IPS DF 4.7 (cell line): ENCODE data around the gene NBAS.
"Not testable (repeated sequence)": the region's sequence is repeated elsewhere in the genome, so short reads cannot be mapped to it uniquely, and the experiment has no call there.

Experiments used
- DNase-seq: peaks from one replicate; pipeline ENCODE4 v3.0.0-alpha.2; 2013; ENCODE audit warnings: low spot score; ENCODE audit errors: extremely low read depth

The NBAS gene

GRCh38 chr2:15471606-15472005 is 89.5 kb downstream of the NBAS start:
- no peak for DNase-seq

- DNase-seq: no peak
Observed at GRCh38 chr2:15460112-15460620, 101.0 kb downstream of the NBAS start.

- no peak for DNase-seq
Observed at GRCh38 chr2:15458277-15458676, 102.9 kb downstream of the NBAS start.

GRCh38 chr2:15457868-15458267 is 103.3 kb downstream of the NBAS start:
- DNase-seq: no peak

DNA sequence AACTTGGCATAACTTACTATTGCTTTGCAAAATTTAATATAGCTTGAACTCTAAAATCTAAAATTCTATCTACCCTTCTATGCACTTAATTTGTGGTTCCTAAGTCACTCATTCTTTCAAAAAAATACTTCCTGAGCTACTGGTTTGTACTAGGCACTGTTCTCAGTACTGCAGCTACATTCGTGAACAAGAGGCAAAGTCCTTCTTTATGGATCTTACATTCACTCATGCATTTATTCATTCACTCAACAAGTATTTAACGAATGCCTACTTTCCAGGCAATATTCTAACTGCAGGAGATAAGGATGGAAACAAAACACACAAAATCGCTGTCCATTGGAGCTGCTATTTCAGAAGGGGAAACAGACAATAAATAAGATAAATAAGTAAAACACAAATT is 104.8 kb downstream of the NBAS start:
- no peak for DNase-seq

DNA sequence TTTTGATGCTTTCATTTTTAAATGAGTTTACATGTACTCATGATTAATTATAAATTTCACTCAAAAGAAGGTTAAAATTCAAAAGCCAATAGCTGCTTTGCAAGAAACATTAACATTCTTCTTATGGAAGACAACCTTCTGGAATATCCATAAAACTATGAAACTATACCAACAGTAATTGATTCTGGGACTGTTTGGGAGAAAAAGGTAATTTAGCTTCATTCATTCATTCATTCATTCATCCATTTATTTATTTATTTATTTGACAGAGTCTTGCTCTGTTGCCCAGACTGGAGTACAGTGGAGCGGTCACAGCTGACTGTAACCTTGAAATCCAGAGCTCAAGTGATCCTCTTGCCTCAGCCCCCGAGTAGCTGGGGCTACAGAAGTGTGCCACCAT is 110.3 kb downstream of the NBAS start:
- DNase-seq: no peak

- DNase-seq: no peak
Observed at GRCh38 chr2:15449556-15450236, 111.4 kb downstream of the NBAS start.

GRCh38 chr2:15448250-15448839 is 112.8 kb downstream of the NBAS start:
- DNase-seq: no peak

DNA sequence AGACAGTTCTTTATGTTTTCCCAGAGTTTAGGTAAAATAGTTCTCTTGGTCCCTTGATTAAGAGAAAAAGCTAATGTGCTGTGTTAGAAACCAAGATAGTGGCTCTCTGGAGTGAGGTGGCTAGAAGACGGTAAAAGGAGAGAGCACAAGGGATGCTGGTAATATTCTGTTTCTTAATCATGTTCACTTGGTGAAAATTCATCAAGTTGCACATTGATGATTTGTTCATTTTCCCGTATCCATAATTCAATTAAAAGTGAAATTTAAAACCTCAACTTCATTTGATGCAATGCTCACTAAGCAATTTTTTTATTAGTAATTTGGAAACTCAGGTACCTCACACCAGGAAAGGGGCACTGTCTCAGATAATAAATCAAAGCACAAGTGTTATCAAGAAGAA is 113.8 kb downstream of the NBAS start:
- DNase-seq: no peak

DNA sequence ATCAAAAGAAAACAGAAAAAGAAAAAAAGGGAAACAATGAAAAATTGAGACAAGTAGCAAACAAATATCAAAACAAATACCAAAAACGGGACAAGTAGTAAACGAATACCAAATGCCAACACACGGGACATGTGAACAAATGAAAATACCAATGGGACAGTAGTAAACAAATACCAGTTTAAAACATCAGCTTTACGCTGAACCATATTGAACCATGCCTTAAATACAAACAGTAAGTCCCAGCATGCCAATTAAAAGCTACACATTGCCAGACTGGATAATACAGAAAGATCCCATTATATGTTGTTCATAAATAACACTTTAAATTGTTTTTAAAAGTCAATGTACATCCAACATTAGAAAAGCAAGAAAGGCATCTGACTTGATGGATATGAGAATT is 114.2 kb downstream of the NBAS start:
- no peak for DNase-seq

DNA sequence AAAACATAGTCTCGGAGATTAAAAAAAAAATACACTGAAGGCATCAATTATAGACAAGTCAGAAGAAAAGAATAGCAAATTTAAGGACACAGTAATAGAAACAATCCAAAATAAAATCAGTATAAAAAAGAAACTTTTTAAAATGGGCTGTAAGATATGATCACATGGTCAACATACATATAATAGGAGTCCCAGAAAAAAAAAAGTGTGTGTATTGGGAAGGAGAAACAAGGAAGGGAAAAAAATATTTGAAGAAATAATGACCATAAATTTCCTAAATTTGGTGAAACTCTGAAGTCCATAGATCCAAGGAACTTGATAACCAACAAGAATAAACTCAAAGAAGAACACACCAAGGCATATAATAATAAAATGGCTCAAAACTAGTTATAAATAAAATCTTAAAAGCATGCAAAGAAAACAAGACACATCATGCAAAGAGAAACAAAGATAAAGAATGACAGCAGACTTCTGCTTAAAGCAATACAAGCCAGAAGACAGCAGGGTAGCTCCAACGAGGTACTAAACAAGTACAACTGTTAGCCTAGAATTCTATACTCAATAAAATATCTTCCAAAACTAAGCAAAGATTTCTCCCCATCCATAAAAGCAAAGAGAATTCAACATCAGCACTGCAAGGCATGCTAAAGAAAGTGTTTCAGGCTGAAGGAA is 115.1 kb downstream of the NBAS start:
- DNase-seq: no peak

- not testable (repeated sequence) for DNase-seq
Observed at GRCh38 chr2:15439768-15440524, 121.2 kb downstream of the NBAS start.

GRCh38 chr2:15439366-15439765 is 121.8 kb downstream of the NBAS start:
- not testable (repeated sequence) for DNase-seq

DNA sequence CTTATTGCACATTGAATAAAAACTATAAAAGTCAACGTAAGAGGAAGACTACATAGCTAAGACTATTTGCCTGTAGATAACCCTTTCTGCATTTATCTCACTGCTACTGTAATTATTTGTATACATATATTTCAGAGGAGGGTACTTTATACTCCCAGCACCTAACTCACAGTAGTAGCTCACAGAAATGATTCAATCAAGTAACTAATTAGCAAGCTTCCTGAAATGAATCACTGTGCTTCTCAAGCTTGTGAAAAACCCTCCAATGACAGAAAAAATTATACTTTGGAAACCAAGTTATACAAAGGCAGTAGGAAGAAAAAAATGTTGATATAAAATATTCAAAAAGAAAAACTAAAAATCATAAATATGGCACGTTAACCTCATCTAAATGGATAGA is 124.9 kb downstream of the NBAS start:
- no peak for DNase-seq

- no peak for DNase-seq
Observed at GRCh38 chr2:15435474-15435873, 125.7 kb downstream of the NBAS start.

- DNase-seq: no peak
Observed at GRCh38 chr2:15432642-15433256, 128.4 kb downstream of the NBAS start.

GRCh38 chr2:15429032-15429431 is 132.1 kb downstream of the NBAS start:
- DNase-seq: no peak

DNA sequence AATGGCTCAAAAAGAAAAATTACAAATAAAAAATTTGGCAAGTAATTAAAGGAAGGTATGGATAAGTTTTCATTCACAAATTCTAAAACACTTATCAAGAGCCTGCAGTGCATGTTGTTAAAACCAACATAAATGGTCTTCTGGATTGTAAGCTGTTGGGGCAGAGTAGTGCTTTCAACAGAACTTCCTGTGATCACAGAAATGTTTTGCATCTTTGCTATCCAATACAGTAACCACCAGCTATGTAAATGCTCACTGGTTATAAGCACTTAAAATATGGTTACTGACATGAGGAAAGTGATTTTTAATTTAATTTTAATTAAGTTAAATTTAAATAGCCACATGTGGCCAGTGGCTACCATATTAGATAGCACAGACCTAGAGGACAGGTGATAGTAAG is 133.1 kb downstream of the NBAS start:
- DNase-seq: no peak

DNA sequence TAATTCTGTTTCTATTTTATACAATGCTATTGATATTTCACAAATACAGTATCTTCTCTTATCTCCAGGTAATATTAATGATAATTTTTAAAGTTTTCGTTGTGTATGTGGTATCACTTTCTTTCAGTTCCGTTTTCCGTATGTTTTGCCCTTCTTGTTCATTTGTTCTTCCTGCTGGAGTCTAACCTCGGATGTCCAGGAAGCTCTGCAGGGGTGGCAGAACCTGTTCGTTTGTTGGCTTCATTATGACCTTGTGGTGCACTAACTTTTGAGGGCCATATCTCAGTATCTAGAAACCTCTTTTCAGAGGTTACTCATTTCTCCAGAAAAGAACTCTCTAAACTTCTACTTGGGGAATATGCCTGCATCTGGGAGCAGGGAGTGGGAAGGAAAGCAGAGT is 134.5 kb downstream of the NBAS start:
- DNase-seq: no peak

DNA sequence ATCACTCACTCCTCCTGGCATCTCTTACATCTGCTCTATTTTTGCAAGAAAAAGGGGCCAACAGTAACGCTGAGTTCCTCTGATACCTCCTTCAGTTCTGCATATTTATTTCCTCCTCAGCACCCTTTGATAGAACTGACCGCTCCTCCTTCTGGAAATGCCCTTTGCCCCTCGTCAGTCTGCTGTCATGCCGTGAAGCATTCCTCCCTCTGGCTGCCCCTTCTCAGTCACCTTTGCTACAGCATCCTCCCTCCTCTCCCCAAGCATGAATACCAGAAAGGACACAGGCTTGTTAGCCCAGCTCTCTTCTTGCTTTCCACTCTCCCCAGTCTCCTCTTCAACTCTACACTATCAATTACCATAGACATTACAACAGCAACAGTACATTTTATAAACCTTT is 135.4 kb downstream of the NBAS start:
- no peak for DNase-seq

DNA sequence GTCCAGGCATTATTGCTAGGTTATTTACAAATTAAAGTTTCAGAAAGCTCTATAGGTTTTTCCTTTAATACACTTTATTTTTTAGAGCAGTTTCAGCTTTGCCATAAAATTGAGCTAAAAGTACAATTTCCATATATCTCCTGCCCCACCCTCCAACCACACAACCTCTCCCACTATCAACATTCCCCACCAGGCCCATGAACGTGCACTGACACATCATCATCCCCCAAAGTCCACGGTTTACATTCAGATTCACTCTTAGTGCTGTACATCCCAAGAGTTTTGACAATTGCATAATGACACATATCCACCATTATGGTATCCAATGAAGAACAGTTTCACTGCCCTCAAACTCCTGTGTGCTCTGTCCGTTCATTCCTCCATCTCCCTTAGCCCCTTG is 139.4 kb downstream of the NBAS start:
- DNase-seq: no peak

DNA sequence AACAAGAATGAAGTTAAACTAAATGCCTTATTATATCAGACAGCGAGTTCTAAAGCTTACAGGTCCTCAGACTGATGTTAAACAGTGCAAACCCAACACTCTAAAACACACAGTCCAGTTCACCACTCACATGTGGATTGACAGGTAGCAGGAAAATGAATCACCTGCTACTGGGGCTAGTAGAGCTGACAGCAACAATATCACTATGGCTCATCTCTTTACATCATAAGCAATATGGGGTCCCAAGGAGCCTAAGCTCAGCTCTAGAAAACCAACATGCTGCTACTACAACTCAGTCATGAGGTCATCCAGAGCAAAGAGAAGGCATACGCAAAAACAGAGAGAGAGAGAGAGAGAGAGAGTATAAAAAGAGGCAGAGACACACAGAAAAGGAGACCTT is 145.4 kb downstream of the NBAS start:
- DNase-seq: no peak
